Astrocyte of the cerebellum (primary cell): ENCODE data around the gene MRPL28.
"Not testable (repeated sequence)": the region's sequence is repeated elsewhere in the genome, so short reads cannot be mapped to it uniquely, and the experiment has no call there.

Source experiments
- DNase-seq: peaks from one replicate; pipeline ENCODE4 v3.0.0-alpha.2; 2011; ENCODE audit warnings: low read depth
- H3K4me3 ChIP-seq: 2 replicates; pipeline ENCODE4 v1.5.1; 2011; ENCODE audit warnings: mild to moderate bottlenecking, low read depth, low read length, moderate library complexity
- in situ Hi-C: cut with HindIII; loops from 2 replicates; pipeline ENCODE4 v1.10.0; 2017; ENCODE audit warnings: low sequenced_read_pairs
- TF ChIP-seq, protein P1 (sequence below): IDR thresholded peaks from 2 replicates; pipeline ENCODE4 v1.5.1; 2012; ENCODE audit warnings: low read length, low read depth, moderate library complexity, mild to moderate bottlenecking; ENCODE audit errors: missing control alignments

MRPL28 gene

GRCh38 chr16:347203-347602 lies 23.1 kb downstream of the MRPL28 start:
- H3K4me3 ChIP-seq: no peak overlapping the region
- DNase-seq: no peak
- TF ChIP-seq, protein P1, sequence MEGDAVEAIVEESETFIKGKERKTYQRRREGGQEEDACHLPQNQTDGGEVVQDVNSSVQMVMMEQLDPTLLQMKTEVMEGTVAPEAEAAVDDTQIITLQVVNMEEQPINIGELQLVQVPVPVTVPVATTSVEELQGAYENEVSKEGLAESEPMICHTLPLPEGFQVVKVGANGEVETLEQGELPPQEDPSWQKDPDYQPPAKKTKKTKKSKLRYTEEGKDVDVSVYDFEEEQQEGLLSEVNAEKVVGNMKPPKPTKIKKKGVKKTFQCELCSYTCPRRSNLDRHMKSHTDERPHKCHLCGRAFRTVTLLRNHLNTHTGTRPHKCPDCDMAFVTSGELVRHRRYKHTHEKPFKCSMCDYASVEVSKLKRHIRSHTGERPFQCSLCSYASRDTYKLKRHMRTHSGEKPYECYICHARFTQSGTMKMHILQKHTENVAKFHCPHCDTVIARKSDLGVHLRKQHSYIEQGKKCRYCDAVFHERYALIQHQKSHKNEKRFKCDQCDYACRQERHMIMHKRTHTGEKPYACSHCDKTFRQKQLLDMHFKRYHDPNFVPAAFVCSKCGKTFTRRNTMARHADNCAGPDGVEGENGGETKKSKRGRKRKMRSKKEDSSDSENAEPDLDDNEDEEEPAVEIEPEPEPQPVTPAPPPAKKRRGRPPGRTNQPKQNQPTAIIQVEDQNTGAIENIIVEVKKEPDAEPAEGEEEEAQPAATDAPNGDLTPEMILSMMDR: no peak
- in situ Hi-C loops: no loop called here

DNA sequence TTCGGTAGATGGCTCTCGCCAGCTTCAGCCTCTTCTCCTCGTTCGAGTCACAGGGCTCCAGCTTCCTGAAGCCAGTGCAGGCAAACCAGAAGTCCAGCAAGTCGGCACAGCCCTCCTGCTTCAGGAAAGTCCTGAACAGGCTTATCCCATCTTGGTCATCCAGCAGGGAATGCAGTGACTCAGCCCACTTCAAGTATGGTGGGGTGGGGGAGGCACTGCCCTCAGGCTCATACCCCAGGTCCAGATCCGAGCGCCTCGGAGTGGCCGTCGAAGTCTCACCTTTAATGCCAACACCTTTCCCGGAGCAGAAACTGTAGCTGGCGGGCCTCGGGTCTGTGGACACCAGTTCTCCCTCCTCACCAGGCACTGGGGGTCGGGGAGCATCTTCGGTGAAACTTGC lies 23.8 kb downstream of the MRPL28 start:
- no peak for DNase-seq
- in situ Hi-C loops: no loop called here
- H3K4me3 ChIP-seq: no peak overlapping the region
- TF ChIP-seq, protein P1: no peak

DNA sequence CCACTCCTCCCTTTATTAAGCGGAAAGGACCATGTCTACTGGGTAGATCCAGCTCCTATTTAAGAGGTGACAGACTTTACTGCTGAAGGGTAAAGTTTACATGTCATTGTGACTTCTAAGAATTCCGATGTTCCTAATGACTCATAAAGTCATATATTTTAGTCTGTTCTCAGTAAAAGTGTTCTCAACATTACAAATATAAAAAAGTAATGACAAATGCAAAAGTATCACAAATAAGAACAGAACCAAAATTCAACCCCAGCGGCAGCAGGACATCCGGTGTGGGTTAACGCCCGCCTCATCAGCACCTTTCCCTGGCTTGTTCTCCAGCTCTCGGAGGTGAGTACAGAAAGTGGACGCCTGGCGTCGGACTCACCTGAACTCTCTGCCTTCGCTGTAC lies 24.6 kb downstream of the MRPL28 start:
- in situ Hi-C loops: no loop called here
- H3K4me3 ChIP-seq: no peak overlapping the region
- DNase-seq: no peak
- TF ChIP-seq, protein P1: no peak

DNA sequence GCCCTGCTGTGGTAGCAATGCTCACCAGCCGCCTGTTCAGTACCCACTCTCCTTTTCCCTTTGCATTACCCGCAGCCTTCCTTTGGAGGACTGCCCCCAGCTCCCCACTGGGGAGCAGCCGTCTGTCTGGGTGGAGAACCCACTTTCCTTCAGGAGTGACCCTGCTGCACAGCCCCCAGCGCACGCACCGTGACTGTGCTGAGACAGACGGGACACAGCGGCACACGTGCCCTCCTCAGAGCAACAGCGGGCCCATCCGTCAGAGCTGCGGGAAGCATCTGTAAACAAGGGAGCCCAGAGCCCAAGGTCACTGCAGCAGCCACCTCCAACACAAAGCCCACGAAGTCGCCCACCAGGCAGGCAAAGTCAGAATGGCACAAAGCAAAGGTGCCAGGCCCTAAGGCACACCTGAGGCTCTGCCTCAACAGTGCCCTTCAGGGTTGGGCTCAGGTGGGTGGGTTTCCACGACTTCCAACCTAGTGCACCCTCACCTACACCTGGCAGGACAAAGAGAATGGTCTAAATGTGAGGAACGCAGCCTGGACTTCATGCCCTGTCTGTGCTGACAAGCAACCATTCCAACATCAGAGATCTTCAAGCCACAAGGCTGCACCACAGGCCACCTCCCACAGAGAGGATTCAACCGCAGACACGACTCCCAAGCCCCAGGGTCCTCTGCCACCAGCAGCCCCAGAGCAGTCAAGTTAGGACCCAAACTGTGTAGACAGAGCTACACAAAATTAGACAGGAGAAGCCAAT lies 27.7 kb downstream of the MRPL28 start:
- no peak overlapping the region for H3K4me3 ChIP-seq
- in situ Hi-C loops: no loop called here
- DNase-seq: no peak
- TF ChIP-seq, protein P1: no peak

DNA sequence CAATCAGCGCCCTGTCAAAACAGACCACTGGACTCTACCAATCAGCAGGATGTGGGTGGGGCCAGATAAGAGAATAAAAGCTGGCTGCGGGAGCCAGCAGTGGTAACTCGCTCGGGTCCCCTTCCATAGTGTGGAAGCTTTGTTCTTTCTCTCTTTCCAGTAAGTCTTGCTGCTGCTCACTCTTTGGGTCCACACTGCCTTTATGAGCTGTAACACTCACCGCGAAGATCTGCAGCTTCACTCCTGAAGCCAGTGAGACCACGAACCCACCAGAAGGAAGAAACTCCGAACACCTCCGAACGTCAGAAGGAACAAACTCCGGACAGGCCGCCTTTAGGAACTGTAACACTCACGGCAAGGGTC lies 28.4 kb downstream of the MRPL28 start:
- in situ Hi-C loops, H3K4me3 ChIP-seq, DNase-seq: not testable (repeated sequence)

DNA sequence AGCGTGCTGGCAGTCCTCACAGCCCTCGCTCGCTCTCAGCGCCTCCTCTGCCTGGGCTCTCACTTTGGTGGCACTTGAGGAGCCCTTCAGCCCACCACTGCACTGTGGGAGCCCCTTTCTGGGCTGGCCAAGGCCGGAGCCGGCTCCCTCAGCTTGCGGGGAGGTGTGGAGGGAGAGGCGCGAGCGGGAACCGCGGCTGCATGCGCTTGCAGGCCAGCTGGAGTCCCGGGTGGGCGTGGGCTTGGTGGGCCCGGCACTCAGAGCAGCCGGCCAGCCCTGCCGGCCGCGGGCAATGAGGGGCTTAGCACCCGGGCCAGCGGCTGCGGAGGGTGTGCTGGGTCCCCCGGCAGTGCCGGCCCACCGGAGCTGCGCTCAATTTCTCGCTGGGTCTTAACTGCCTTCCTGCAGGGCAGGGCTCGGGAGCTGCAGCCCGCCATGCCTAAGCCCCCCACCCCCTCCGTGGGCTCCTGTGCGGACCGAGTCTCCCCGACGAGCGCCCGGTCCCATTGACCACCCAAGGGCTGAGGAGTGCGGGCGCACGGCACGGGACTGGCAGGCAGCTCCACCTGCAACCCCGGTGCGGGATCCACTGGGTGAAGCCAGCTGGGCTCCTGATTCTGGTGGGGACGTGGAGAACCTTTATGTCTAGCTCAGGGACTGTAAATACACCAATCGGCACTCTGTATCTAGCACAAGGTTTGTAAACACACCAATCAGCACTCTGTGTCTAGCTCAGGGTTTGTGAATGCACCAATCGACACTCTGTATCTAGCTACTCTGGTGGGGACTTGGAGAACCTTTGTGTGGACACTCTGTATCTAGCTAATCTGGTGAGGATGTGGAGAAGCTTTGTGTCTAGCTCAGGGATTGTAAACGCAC lies 29.0 kb downstream of the MRPL28 start:
- in situ Hi-C loops, DNase-seq, H3K4me3 ChIP-seq: not testable (repeated sequence)

DNA sequence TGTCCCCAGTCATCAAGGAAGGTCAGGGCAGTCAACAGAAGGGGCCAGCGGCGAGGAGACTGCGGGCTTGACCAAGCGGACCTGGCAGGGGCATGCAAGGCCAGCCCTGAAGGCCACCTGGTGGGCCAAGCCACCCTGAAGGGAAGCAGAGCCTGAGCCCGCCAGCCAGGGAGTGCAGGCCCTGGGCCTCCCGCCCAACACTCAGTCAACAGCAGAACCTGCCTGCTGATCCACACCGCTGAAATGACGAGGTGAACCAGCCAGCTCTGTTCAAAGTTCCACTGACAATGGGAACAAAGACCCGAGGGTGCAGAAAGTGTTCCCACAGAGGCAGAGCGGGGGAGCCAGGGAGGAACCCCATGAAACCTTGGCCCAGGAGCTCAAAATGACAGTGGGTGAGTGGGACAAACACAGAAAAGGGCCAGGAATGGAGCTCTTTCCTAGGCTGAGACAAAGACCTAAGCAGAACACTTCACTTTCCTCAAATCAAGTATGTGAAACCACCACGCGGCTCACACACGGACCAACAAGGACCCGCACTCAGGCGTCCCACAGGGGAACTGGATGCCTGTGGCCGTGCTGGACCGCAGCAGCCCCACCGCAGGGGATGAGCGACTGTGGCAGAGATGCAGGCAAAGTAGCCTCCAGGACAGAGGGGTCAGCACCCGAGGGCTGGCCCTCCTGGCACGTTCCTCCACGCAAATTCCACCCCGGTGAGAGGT lies 29.8 kb downstream of the MRPL28 start:
- H3K4me3 ChIP-seq: no peak overlapping the region
- TF ChIP-seq, protein P1: no peak
- in situ Hi-C loops: no loop called here
- DNase-seq: no peak
